SKM-1 (cell line): ENCODE results near the gene TMOD3.

ENCODE experiments used
- DNase-seq: peaks from one replicate; lab custom pipeline; 2025; ENCODE audit not compliant: unreplicated experiment; lab: John Stamatoyannopoulos, UW

Gene TMOD3

DNA sequence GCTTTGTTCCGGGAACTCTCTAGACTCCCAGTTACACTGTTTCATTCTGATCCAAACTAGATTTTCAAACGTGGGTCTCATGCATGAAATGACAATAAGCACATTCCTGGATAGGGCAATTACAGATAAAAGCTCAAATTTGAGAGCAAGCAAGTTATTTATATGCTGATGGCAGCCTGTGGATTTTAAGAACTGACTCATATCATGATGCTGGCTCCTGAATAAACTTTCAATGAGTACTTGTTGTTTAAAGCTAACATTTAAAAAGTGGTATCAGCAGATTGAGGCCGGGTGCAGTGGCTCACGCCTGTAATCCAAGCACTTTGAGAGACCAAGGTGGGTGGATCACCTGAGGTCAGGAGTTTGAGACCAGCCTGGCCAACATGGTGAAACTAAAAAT lies 75.5 kb downstream of the TMOD3 start:
- no peak for DNase-seq

DNA sequence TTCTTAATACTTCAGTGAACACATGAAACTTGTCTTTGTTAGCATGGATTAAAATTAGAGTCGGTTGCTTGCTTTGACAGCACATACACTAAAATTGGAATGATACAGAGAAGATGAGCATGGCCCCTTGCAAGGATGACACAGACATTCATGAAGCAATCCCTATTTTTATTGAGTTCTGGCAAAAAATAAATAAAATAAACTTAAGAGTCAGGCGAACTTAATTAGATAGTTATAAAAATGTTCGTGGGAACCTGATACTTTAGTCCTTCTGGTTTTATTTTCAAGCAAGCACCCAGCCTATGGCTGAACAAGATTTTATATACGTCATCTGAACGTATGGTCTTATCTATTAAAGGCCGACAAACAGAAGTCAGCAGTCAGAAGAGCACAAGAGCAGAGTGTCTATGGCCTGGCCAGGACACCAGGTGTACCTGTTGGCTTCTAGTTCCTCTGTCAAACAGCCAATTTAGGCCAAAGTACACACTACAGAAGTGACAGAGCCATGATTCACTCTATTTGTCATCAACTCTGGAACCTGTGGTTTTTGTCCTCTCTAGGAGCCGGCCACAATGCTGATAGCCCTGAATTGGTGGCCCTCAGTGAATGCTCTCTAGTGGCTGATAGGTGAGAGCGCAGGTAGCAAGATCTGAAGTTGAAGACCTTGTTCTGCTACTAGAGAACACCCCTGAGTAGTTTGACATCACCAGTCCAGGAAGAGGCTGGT lies 77.8 kb downstream of the TMOD3 start:
- DNase-seq: no peak

DNA sequence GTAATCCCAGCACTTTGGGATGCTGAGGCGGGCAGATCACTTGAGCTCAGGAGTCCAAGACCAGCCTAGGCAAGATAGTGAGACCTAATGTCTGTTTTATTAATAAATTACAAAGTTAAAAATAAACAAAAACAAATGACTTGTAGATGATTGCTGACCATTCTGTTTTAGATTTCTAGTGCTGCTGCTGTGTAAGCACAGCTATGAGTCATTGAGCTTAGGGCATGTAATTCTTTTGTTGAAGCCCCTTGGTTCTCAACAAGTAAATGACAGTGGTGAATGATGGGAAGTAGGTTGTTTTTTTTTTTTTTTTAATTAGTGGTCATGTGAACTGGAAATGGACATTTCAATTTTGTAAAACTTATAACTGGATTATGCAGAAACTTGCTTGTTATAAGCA lies 78.9 kb downstream of the TMOD3 start:
- DNase-seq: no peak

DNA sequence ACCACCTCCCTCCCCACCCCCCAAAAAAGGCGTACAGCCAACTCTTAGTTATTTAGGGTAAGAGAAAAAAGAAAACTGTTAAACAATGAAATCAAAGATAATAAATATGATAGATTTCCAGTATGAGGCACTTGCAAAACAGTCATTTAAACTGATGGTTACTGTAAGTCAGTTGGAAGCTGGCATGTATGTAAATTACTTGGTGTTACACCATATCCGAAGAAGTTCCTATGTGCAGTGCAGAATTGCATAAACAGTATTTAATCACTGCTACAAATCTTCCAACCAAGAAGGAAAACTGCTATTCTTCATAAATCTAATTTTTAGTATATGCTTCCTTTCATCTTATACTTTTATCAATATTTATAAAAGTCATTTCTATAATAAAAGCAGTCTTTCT lies 80.1 kb downstream of the TMOD3 start:
- no peak for DNase-seq

DNA sequence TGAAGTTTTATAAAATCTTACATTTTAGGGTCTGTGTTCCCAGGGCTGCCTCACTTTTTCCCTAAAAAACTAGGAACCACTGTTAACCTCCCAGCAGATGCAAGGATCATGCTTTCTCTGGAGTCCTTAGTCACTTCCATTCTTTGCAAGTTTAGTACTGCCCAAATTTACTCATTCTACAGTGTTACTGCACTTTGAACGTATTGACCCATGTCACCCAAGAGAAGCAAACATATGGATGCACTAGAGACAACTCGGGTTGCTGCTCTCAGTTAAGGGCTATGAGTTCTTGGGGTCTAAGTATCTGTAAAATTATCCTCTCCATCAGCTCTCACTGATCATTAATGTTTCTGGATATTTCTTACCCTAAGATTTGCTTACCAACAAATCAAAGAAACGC lies 83.1 kb downstream of the TMOD3 start:
- no peak for DNase-seq

DNA sequence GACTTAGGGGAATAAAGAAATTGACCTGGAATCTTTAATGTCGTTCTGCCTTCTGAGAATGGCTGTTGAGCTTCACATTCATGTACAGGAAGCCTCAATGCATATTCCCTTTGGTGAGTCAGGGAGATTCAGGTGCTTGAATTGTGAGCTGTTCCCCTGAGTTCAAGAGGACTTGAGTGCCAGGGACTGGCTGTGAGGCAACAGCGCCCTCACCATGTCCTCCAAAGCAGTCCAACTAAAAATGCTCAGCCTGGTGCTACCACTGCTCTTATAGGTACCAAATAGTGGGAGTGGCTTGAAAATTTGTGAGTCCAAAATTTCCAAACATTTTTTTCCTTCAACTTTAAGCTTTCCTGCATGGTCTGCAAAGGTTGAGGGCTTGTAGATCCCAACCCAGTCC lies 88.0 kb downstream of the TMOD3 start:
- DNase-seq: no peak

DNA sequence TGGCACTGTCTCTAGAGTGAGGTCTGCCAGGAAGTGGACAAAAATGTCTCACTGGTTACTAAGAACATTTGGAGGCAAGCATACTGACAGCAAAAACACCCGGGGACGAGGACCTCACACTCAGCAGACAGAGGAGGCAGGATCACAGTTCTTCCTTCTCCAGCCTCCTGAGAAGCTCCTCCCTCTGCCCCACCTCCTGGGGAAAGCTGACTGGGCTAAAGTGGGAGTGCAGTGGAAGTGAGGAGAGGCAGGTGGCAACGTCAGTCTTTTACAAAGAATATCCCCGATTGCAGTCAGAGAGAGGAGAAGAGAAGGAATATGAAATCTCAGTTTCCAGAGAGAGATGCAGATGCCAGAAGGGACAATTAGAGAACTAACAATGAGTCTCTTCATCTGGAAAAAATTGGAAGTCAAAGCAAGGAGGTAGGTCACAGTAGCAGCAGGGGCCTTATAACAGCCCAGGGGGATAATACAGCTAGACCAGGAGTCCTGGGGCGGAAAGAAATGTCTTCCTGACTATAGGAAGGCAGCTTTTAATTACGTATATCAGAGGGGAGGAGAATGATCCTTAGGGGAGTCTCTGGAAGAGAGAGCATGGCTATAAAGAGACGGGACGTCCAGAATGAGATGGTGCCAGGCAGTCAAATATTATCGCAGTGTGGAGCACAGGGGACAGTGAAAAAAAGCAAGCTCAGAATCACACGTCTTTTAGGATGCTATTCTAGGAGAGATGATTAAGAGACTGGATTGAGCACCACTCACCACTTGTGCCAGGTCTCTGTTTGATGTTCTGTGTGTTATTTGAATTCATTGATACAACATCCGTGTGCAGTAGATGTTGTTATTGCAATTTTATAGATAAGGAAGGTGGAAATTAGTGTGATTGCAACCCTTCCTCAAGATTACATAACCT lies 95.0 kb downstream of the TMOD3 start:
- DNase-seq: no peak

DNA sequence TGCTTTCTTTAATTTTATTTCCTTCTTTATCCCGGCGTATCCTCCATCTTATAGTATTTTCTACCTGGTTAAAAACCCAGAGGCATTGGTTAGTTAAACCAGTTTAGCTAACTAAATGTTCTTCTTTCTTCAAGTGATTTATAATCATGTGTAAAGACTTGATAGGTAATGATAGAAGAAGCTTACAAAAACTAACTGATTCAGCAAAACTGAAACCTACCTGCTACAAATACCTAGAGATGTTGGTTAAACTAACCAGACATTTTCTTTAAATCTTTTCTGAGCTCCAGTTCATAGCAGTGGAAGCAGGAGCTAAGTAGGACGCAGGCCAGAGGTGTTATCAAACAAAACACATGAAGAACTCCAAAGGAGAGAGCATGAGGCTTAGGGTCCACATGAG lies 97.4 kb downstream of the TMOD3 start:
- no peak for DNase-seq

DNA sequence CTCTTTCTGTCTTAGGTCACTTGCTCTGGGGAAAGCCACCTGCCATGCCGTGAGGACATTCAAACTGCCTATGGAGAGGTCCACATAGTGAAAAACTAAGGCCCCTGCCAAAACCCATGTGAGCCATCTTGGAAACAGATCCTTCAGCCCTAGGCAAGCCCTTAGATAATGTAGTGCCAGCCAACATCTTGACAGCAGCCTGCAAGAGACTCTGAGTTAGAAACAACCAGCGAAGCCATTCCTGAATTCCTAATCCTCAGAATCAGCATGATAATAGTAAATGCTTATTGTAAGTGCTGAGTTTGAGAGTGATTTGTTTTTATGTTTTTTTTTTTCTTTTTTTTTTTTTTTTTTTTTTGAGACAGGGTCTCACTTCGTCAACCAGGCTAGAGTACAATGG lies 101.6 kb downstream of the TMOD3 start:
- DNase-seq: no peak

DNA sequence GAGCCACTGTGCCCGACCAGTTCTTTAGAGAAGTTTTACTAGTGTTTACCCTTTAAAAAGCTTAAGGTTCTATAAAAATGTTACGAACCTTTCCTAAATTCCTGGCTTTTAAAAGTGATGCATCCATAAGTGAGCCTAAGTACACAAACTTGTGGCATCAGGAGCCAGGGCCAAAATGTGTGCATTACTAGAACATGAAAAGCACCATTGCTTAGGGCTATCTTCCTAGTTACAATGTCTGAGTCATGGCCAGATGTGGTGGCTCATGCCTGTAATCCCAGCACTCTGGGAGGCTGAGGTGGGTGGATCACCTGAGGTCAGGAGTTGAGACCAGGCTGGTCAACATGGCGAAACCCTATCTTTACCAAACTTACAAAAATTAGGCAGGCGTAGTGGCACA lies 102.2 kb downstream of the TMOD3 start:
- DNase-seq: no peak

DNA sequence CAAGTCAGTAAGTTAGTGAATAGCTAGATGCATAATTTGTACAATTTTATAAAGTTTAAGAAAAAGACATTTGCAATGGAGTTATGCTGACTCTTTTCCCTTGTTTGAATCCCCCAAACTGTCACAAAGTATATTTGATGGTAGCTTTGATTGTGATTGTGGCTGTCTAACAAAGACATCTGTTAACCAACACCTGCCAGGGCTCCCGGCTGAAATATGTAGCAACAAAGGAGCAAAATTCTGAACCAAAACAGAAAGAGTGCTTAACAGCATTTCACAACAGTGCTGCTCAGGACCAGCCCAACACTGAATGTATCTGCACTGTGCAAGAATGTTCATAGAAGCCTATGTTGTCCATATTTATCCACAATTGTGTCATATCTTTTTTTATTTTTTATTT lies 102.7 kb downstream of the TMOD3 start:
- no peak for DNase-seq

DNA sequence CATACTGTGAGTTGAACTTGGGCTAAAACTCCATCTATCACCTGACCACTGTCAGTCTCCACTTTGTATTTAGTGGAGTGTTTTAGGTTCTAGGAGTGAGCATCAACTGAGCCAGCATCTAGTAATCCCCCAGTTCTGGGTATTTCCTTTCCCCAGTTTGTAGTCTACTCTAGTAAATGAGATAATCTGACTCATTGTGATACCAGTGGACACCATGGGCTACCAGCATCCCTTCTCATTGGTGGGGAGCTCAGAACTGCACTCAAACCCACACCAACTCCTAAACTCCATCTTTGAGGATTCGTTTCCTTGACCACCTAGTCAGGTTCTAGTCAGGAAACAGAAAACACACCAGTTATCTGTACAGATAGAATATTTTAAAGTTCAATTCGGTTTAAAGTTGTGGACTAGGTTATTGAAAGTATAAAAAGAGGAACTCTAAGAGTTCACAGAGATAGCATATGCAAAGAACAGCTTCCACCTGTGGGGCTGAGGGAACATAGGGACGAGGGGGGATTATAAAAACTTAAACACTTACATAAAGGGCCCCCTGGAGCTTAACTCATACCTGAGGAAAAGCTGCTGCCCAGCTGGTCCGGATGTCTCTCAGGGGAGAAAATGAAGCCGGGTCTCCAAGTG lies 106.1 kb downstream of the TMOD3 start:
- no peak for DNase-seq

DNA sequence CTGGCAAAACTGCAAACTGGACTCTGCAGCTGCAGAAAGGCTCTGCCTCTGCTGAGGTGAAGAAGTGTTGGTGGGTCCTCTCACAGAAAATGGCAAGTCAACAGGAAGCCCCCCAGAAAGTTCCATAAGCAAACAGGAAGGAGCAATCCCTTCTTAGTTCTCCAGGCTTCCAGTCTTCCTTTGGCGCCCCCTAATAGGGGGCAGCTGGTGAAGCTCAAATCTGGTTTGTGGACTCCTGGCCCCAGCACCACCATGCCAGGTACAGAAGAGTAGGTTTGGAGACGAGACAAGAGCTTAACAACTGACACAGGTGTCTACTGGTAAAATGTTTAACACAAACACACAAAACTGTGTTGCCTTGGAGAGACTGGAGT lies 106.6 kb downstream of the TMOD3 start:
- DNase-seq: no peak

DNA sequence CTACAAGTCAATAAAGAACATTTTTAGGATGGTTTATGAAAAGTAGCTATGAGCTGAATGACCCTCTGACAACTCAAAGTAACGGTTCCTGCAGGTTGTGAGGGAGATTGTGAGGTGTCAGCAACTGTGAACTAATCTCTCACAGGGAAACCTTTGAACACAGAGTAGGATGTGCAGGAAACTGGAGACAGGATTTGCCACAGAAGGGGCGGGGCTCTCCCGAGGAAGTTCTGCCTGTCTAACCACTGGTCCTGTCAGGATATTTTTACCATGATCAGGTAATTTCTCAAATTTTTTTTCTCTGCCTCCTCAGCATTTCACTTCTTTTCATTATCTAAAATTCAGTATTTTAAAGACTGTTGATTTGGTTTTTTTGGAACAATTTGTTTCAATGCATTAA lies 108.8 kb downstream of the TMOD3 start:
- DNase-seq: no peak

DNA sequence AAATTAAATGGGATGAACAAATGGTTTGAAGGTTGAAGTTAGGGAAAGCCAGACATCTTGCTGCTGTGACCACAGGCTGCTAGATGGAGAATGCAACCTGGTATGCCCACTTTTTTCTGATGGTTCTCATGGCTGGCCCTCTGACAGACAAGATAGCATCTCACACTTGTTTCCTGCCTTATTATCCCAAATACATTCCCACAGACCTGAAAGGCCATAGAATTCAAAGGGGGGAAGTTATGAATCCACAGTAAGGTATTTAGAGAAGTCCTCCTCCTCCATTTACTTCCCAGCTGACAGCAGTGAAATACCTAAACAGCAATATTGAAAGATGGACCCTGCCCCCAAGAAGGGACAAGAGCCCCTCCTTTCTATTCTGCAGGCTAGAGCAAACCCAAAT lies 109.8 kb downstream of the TMOD3 start:
- DNase-seq: no peak

DNA sequence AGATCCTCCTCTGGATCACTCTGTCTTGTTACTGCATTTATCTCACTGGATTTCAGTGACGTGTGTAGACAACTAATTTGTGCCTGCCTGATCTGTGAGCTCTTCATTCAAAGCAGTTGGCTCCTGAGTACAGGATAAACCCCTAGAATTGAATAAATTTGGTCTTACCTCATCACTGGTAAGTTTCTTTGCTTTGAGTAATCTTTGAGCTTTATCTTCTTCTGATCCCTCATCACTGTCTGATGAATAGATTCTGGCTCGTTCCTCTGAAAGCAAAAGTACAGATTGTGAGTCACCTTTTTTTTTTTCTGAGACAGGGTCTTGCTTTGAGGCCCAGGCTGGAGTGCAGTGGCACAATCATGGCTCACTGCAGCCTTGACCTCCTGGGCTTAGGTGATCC lies 117.7 kb downstream of the TMOD3 start:
- no peak for DNase-seq

DNA sequence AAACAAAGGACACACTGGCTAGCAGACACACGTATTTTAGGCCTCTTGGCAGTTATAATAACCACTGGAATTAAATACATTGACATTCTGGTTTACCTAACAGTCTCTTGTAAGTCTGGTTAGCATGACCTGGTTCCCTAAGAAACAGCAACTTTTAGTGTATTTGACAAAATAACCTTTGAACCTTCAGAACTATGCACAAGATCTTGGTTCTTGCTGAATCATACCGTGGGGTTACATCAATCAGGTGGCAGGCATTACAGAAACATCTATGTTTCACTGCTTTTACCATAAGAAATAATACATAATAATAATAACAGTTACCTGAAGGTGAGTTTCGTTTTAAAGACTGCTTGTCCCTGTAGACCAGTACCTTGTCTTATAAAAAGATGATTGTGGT lies 123.4 kb downstream of the TMOD3 start:
- DNase-seq: no peak

DNA sequence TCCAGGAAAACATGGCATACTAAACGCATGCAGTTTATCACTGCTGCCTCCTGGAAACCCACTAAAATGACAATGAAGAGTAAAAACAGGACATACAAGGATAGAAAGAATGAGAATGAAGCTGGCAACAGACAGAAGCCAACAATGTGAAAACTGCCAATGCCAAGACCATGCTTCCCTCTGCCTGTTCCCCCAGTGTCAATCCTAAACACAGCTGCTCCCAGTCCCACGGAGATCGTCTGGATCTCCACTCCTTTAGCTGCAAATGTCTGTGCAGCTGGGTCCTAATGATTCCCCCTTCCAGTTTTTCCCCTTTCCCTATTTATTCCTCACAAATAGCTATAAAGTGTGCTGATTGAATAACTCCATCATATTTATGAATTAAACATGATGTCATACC lies 126.1 kb downstream of the TMOD3 start:
- DNase-seq: no peak
